Glomerular visceral epithelial cell (primary cell): ENCODE results near the gene LYSET.
A peak's percentile ranks its signal among the peaks of the same experiment; 100 is the strongest.
"Not testable (repeated sequence)": the region's sequence is repeated elsewhere in the genome, so short reads cannot be mapped to it uniquely, and the experiment has no call there.

Experiments
- DNase-seq: peaks from one replicate; pipeline ENCODE4 v3.0.0-alpha.2; 2016; ENCODE audit errors: extremely low spot score

Gene LYSET

DNA sequence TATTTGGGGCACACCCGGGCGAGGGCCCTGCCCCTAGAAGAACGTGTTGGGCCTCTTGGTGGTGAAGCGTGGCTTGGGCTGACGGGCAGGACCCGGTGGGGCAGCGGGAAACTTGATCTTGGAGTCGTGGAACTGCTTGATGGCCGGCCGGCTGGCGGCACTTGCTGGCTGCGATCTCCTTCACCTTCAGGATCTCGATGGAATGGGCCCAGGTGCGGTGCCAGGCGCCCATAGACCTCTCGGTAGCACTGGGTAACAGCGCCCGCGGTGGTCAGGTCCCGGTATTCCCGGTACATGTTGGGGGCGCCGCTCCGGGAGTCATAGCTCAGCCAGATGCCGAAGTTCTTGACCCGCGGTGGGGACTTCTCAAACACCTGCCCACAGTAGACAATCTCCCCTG lies 38.4 kb downstream of the LYSET start:
- DNase-seq, result no peak

GRCh38 chr14:93228550-93228949 lies 43.4 kb downstream of the LYSET start:
- DNase-seq, result no peak

DNA sequence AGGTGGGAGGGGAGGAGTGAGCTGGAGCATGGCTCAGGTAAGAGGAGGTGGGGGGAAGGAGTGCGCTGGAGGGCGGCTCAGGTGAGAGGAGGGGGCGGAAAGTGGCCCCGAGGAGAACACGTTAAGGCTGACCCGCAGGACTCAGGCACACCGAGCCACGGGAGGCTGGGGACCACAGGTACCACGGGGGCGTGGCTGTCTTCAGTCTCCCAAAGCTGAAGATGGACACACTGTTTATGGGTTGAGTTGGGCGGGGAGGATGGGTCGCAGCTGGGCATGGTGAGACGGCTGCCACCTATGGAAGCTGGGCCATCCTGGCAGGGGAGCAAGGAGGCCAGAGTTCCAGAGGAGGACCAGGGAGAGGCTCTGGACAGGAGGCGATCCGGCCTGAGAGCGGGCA lies 45.4 kb downstream of the LYSET start:
- DNase-seq, result no peak

GRCh38 chr14:93231129-93231979 lies 46.2 kb downstream of the LYSET start:
- DNase-seq, result peak; percentile 24

DNA sequence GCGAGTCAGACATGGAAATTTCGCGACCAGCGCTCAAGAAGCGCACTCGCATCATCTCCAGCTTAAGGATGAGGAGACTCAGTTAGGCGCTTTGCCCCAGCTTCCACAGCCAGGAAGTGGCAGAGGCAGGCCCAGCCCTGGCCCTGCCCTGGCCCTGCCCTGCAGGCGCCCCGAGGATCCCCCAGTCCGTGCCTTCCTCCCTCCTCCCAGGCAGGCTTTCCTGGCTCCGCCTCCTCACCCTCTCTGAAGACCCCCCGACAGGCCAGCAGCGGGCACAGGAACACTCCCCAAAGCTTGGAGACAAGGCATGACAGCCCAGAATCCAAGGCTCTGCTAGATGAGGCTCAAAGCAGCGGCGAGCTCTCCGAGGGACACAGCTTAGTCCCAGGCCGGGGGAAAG lies 47.0 kb downstream of the LYSET start:
- no peak for DNase-seq

DNA sequence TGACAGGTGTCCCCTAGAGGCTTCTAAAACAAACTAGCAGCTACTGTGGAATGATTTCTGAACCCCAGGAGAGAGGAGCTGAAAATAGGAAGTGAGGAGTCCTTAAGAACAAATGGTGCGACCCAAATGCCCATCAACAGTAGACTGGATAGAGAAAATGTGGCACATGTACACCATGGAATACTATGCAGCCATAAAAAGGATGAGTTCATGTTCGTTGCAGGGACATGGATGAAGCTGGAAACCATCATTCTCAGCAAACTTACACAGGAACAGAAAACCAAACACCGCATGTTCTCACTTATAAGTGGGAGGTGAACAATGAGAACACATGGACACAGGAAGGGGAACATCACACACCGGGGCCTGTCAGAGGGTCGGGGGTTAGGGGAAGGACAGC lies 48.0 kb downstream of the LYSET start:
- not testable (repeated sequence) for DNase-seq

- DNase-seq, result peak; percentile 78
Observed at GRCh38 chr14:93234798-93235197, 49.7 kb downstream of the LYSET start.
